ENCODE measurements around the gene ARHGEF9.

Gene ARHGEF9

DNA sequence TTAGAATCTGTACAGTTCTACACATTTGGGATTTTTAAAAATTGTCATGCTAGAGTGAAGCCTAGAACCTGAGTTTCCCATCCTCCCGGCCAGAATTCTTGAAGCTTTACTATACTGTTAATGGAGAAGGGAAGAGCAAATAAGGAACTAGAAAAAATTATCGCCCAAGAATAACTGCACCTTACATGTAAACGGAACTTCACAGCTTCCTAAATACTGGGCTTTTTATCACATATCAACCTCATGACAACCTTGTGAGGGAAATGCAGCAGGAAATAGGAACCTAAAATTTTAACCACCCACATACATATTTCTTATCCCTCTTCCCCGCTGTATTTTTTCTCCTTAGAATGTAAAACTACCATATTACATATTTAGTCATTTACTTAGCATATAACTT is 19.3 kb downstream of the ARHGEF9 start:
- Histone ChIP-seq H3K36me3 (ENCODE audit: control insufficient read depth, insufficient read depth, low read length) (no peaks in the 10 kb centered on the region), H3K4me3 (ENCODE audit: low read length) (no peak overlapping the region), H3K4me1 (ENCODE audit: control insufficient read depth, insufficient read depth, low read length) (no peaks in the 10 kb centered on the region), H3K9me3 (ENCODE audit: control insufficient read depth, low read length) (no peaks in the 10 kb centered on the region), H3K9ac (ENCODE audit: low read length) (no peak overlapping the region), H3K27me3 (ENCODE audit: control insufficient read depth, insufficient read depth, low read length) (no peaks in the 10 kb centered on the region)

DNA sequence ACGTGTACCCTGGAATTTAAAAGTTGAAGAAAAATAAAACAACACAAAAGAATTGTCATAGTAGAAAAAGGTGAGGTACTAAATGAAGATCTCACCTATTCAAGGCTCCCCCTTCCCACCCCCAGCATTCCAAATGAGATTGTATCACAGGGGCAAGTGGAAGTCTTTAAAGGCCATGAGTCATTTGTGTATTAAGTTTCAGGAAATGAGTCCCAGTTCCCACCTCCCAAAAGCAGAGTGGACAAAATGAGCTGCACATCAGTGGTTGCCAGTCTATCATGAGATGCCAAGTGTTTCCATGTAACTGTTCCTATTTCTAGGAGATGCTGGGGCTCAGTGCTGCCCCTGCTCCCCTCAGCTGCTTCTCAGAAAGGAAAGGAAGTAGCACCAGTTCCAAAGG is 20.1 kb downstream of the ARHGEF9 start:
- no peaks in the 10 kb centered on the region for H3K27me3 ChIP-seq (ENCODE audit: control insufficient read depth, insufficient read depth, low read length)
- no peak overlapping the region for H3K4me3 ChIP-seq (ENCODE audit: low read length)
- H3K36me3 ChIP-seq (ENCODE audit: control insufficient read depth, insufficient read depth, low read length): no peaks in the 10 kb centered on the region
- H3K4me1 ChIP-seq (ENCODE audit: control insufficient read depth, insufficient read depth, low read length): no peaks in the 10 kb centered on the region
- no peaks in the 10 kb centered on the region for H3K9me3 ChIP-seq (ENCODE audit: control insufficient read depth, low read length)
- H3K9ac ChIP-seq (ENCODE audit: low read length): no peak overlapping the region

- H3K4me1 ChIP-seq (ENCODE audit: control insufficient read depth, insufficient read depth, low read length): no peaks in the 10 kb centered on the region
- no peaks in the 10 kb centered on the region for H3K27me3 ChIP-seq (ENCODE audit: control insufficient read depth, insufficient read depth, low read length)
- no peaks in the 10 kb centered on the region for H3K9me3 ChIP-seq (ENCODE audit: control insufficient read depth, low read length)
- no peaks in the 10 kb centered on the region for H3K36me3 ChIP-seq (ENCODE audit: control insufficient read depth, insufficient read depth, low read length)
- no peak overlapping the region for H3K9ac ChIP-seq (ENCODE audit: low read length)
- no peak overlapping the region for H3K4me3 ChIP-seq (ENCODE audit: low read length)
Measured at GRCh38 chrX:63761639-63762038, 23.4 kb downstream of the ARHGEF9 start.

DNA sequence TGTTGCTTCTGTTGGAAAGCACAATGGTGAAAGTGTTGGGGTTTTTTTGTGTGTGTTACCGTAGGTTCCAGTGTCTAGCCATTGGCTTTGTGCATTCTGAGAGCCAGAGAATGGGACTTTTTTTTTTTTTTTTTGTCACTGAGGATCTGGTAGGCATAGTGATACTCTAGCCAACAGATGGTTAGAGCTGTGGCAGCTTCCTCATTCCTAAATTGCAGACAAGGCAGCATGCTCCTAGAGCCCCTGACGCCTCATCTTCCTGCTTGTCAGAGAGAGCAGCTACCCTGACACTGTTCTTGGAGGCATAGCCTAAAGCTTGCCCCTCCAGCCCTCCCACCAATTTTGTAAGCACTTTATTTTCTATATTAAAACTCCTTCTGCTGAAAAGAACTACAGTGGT is 27.0 kb downstream of the ARHGEF9 start:
- no peak overlapping the region for H3K9ac ChIP-seq (ENCODE audit: low read length)
- peaks cover 5% of the 10 kb centered on the region for H3K4me1 ChIP-seq (ENCODE audit: control insufficient read depth, insufficient read depth, low read length)
- H3K27me3 ChIP-seq (ENCODE audit: control insufficient read depth, insufficient read depth, low read length): no peaks in the 10 kb centered on the region
- H3K36me3 ChIP-seq (ENCODE audit: control insufficient read depth, insufficient read depth, low read length): no peaks in the 10 kb centered on the region
- no peaks in the 10 kb centered on the region for H3K9me3 ChIP-seq (ENCODE audit: control insufficient read depth, low read length)
- H3K4me3 ChIP-seq (ENCODE audit: low read length): no peak overlapping the region

GRCh38 chrX:63755892-63756291 is 29.1 kb downstream of the ARHGEF9 start:
- Histone ChIP-seq H3K9me3 (ENCODE audit: control insufficient read depth, low read length) (no peaks in the 10 kb centered on the region), H3K4me3 (ENCODE audit: low read length) (no peak overlapping the region), H3K9ac (ENCODE audit: low read length) (no peak overlapping the region), H3K36me3 (ENCODE audit: control insufficient read depth, insufficient read depth, low read length) (no peaks in the 10 kb centered on the region), H3K27me3 (ENCODE audit: control insufficient read depth, insufficient read depth, low read length) (no peaks in the 10 kb centered on the region), H3K4me1 (ENCODE audit: control insufficient read depth, insufficient read depth, low read length) (peaks cover 12% of the 10 kb centered on the region)

DNA sequence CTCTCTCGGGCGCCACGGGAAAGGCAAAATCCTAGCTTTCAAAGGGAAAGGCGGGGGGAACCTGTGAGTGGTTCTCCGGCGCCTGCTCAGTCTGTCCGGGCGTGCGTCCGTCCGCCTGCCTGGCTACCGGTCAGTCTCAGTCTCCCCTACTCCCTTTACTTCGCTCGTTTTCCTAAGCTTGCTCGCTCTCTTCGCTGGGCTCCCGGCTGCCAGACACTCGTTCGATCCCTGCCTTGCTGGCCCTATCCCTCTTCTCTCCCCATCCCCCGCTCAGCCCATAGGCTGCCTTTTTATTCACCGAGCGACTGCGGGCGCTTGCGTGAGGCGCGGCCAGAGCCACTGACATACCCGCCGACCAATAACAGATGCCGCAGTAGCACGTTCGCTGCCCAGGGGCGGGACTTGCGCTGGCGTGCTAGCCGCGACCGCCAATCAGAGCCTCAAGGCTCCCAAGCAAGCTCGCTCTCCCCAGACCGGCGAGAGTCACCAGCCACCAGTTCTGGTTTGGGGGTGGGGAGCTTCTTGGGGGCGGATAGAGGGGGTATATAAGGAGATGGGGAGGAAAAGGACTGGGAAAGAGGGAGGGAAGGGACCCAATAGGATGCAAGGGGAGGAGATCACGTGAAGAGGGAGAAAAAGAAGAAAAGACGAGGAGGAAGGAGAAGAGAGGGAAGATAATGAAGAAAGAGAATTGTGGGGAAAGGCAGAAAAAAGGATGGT is 30.0 kb downstream of the ARHGEF9 start:
- H3K9ac ChIP-seq (ENCODE audit: low read length): peak overlapping the region; percentile 89
- H3K36me3 ChIP-seq (ENCODE audit: control insufficient read depth, insufficient read depth, low read length): no peaks in the 10 kb centered on the region
- no peaks in the 10 kb centered on the region for H3K27me3 ChIP-seq (ENCODE audit: control insufficient read depth, insufficient read depth, low read length)
- no peaks in the 10 kb centered on the region for H3K9me3 ChIP-seq (ENCODE audit: control insufficient read depth, low read length)
- peaks cover 12% of the 10 kb centered on the region for H3K4me1 ChIP-seq (ENCODE audit: control insufficient read depth, insufficient read depth, low read length)
- peak overlapping the region; percentile 20 for H3K4me3 ChIP-seq (ENCODE audit: low read length)

GRCh38 chrX:63754136-63754859 is 30.7 kb downstream of the ARHGEF9 start:
- Histone ChIP-seq H3K9me3 (ENCODE audit: control insufficient read depth, low read length) (no peaks in the 10 kb centered on the region), H3K4me1 (ENCODE audit: control insufficient read depth, insufficient read depth, low read length) (peaks cover 12% of the 10 kb centered on the region), H3K9ac (ENCODE audit: low read length) (peak overlapping the region; percentile 89), H3K4me3 (ENCODE audit: low read length) (peak overlapping the region; percentile 20), H3K27me3 (ENCODE audit: control insufficient read depth, insufficient read depth, low read length) (no peaks in the 10 kb centered on the region), H3K36me3 (ENCODE audit: control insufficient read depth, insufficient read depth, low read length) (no peaks in the 10 kb centered on the region)

GRCh38 chrX:63751481-63751880 is 33.5 kb downstream of the ARHGEF9 start:
- Histone ChIP-seq H3K4me3 (ENCODE audit: low read length) (no peak overlapping the region), H3K36me3 (ENCODE audit: control insufficient read depth, insufficient read depth, low read length) (no peaks in the 10 kb centered on the region), H3K27me3 (ENCODE audit: control insufficient read depth, insufficient read depth, low read length) (no peaks in the 10 kb centered on the region), H3K9me3 (ENCODE audit: control insufficient read depth, low read length) (no peaks in the 10 kb centered on the region), H3K9ac (ENCODE audit: low read length) (no peak overlapping the region), H3K4me1 (ENCODE audit: control insufficient read depth, insufficient read depth, low read length) (peaks cover 12% of the 10 kb centered on the region)

GRCh38 chrX:63750811-63751210 is 34.2 kb downstream of the ARHGEF9 start:
- H3K9me3 ChIP-seq (ENCODE audit: control insufficient read depth, low read length): no peaks in the 10 kb centered on the region
- no peak overlapping the region for H3K4me3 ChIP-seq (ENCODE audit: low read length)
- no peaks in the 10 kb centered on the region for H3K36me3 ChIP-seq (ENCODE audit: control insufficient read depth, insufficient read depth, low read length)
- H3K27me3 ChIP-seq (ENCODE audit: control insufficient read depth, insufficient read depth, low read length): no peaks in the 10 kb centered on the region
- H3K4me1 ChIP-seq (ENCODE audit: control insufficient read depth, insufficient read depth, low read length): peaks cover 12% of the 10 kb centered on the region
- no peak overlapping the region for H3K9ac ChIP-seq (ENCODE audit: low read length)

- no peaks in the 10 kb centered on the region for H3K36me3 ChIP-seq (ENCODE audit: control insufficient read depth, insufficient read depth, low read length)
- no peaks in the 10 kb centered on the region for H3K27me3 ChIP-seq (ENCODE audit: control insufficient read depth, insufficient read depth, low read length)
- peaks cover under 1% of the 10 kb centered on the region for H3K4me1 ChIP-seq (ENCODE audit: control insufficient read depth, insufficient read depth, low read length)
- H3K9ac ChIP-seq (ENCODE audit: low read length): no peak overlapping the region
- no peaks in the 10 kb centered on the region for H3K9me3 ChIP-seq (ENCODE audit: control insufficient read depth, low read length)
- H3K4me3 ChIP-seq (ENCODE audit: low read length): no peak overlapping the region
Measured at GRCh38 chrX:63747331-63747730, 37.7 kb downstream of the ARHGEF9 start.

GRCh38 chrX:63746715-63747114 is 38.3 kb downstream of the ARHGEF9 start:
- Histone ChIP-seq H3K4me1 (ENCODE audit: control insufficient read depth, insufficient read depth, low read length) (no peaks in the 10 kb centered on the region), H3K4me3 (ENCODE audit: low read length) (no peak overlapping the region), H3K36me3 (ENCODE audit: control insufficient read depth, insufficient read depth, low read length) (no peaks in the 10 kb centered on the region), H3K9ac (ENCODE audit: low read length) (no peak overlapping the region), H3K27me3 (ENCODE audit: control insufficient read depth, insufficient read depth, low read length) (no peaks in the 10 kb centered on the region), H3K9me3 (ENCODE audit: control insufficient read depth, low read length) (no peaks in the 10 kb centered on the region)

GRCh38 chrX:63746278-63746677 is 38.7 kb downstream of the ARHGEF9 start:
- Histone ChIP-seq H3K9me3 (ENCODE audit: control insufficient read depth, low read length) (no peaks in the 10 kb centered on the region), H3K27me3 (ENCODE audit: control insufficient read depth, insufficient read depth, low read length) (no peaks in the 10 kb centered on the region), H3K4me3 (ENCODE audit: low read length) (no peak overlapping the region), H3K4me1 (ENCODE audit: control insufficient read depth, insufficient read depth, low read length) (no peaks in the 10 kb centered on the region), H3K9ac (ENCODE audit: low read length) (no peak overlapping the region), H3K36me3 (ENCODE audit: control insufficient read depth, insufficient read depth, low read length) (no peaks in the 10 kb centered on the region)

Measured in mucosa of stomach (tissue), 1 donor.